ENCODE data around the gene KRTAP10-4.
"Not testable (repeated sequence)": the region's sequence is repeated elsewhere in the genome, so short reads cannot be mapped to it uniquely, and the experiment has no call there.

Gene KRTAP10-4

GRCh38 chr21:44580231-44580821, 6.8 kb downstream of the KRTAP10-4 start, which contains the start of gene KRTAP10-5:
TSS of gene KRTAP10-5 (minus strand) at chr21:44580604. CDS start at chr21:44580578, 26 bp downstream.
- DNase-seq, result not testable (repeated sequence)

GRCh38 chr21:44581158-44581557, 7.6 kb downstream of the KRTAP10-4 start:
- no peak for DNase-seq

- DNase-seq, result no peak
Observed at GRCh38 chr21:44582055-44582454, 8.5 kb downstream of the KRTAP10-4 start.

GRCh38 chr21:44583089-44583799, 9.7 kb downstream of the KRTAP10-4 start:
- DNase-seq, result no peak

- no peak for DNase-seq
Observed at GRCh38 chr21:44583800-44584147, 10.2 kb downstream of the KRTAP10-4 start.

- DNase-seq, result no peak
Observed at GRCh38 chr21:44585892-44586291, 12.4 kb downstream of the KRTAP10-4 start.

- no peak for DNase-seq
Observed at GRCh38 chr21:44589094-44589493, 15.6 kb downstream of the KRTAP10-4 start.

- DNase-seq, result no peak
Observed at GRCh38 chr21:44589586-44590305, 16.2 kb downstream of the KRTAP10-4 start.

GRCh38 chr21:44590311-44590721, 16.8 kb downstream of the KRTAP10-4 start:
- DNase-seq, result no peak

GRCh38 chr21:44590897-44591800, 17.6 kb downstream of the KRTAP10-4 start:
- not testable (repeated sequence) for DNase-seq

- not testable (repeated sequence) for DNase-seq
Observed at GRCh38 chr21:44591801-44592130, 18.2 kb downstream of the KRTAP10-4 start.

GRCh38 chr21:44592446-44593311, 19.1 kb downstream of the KRTAP10-4 start, which contains the start of gene KRTAP10-6:
TSS of gene KRTAP10-6 (minus strand) at chr21:44592505. CDS start at chr21:44592484, 21 bp downstream.
- no peak for DNase-seq

GRCh38 chr21:44593598-44594405, 20.3 kb downstream of the KRTAP10-4 start:
- DNase-seq, result no peak

GRCh38 chr21:44594406-44594916, 20.9 kb downstream of the KRTAP10-4 start:
- no peak for DNase-seq

- DNase-seq, result no peak
Observed at GRCh38 chr21:44595524-44595923, 22.0 kb downstream of the KRTAP10-4 start.

GRCh38 chr21:44596068-44596725, 22.7 kb downstream of the KRTAP10-4 start:
- DNase-seq, result no peak

- DNase-seq, result no peak
Observed at GRCh38 chr21:44598061-44598460, 24.5 kb downstream of the KRTAP10-4 start.

GRCh38 chr21:44599264-44600029, 25.9 kb downstream of the KRTAP10-4 start:
- no peak for DNase-seq
